Lower leg skin (tissue), 4 donors: Measurements from ENCODE around the gene GMPR. TPM values are rescaled to one million over a fixed set of nuclear protein-coding genes. Genes with fewer than 3 reads are reported as not detected.

ENCODE experiments used
- DNase-seq, 2 donors: peaks; one replicate each; pipeline ENCODE4 v3.0.0-alpha.2; 2019; ENCODE audit warnings: low spot score in 2 of 2
- H3K4me3 ChIP-seq: fragments of 200-600 bp; sonication (generic); 2 replicates; pipeline ENCODE4 v1.5.1; 2017; ENCODE audit warnings: mild to moderate bottlenecking, low read depth; ENCODE audit not compliant: poor library complexity, severe bottlenecking
- CTCF ChIP-seq, 3 donors: fragments of 450-650 bp; IDR thresholded peaks; one replicate each; pipeline ENCODE4 v1.5.1; 2016; ENCODE audit warnings: antibody characterized with exemption in 3 of 3, mild to moderate bottlenecking in 3 of 3, moderate library complexity in 2 of 3
- POLR2A ChIP-seq, 2 donors: fragments of 450-650 bp; IDR thresholded peaks; one replicate each; pipeline ENCODE4 v1.6.1; 2016 to 2017; ENCODE audit warnings: antibody characterized with exemption in 2 of 2, mild to moderate bottlenecking in 1 of 2, moderate library complexity in 1 of 2
- WGBS, 2 donors: methylation state at CpG; one replicate each; pipeline ENCODE4 v1.1.5; 2018; 5-methylcytosine and 5-hydroxymethylcytosine counted together
- intact Hi-C: fragments of 100-400 bp; cut with DNase I; formaldehyde crosslinking; loops from one replicate; pipeline ENCODE4 v1.15.0; 2023; ENCODE audit warnings: low total_unique reads
- total RNA-seq, 4 donors: library from RNA; depleted of rRNA; stranded (reverse); fragments of >200 nt; gene quantifications; one replicate each; pipeline ENCODE4 v1.1.0, GENCODE V29; 2016

The GMPR gene
- total RNA-seq, 4 donors from 2014 or later: 5.2 to 26.7 (median 10.6) TPM

DNA sequence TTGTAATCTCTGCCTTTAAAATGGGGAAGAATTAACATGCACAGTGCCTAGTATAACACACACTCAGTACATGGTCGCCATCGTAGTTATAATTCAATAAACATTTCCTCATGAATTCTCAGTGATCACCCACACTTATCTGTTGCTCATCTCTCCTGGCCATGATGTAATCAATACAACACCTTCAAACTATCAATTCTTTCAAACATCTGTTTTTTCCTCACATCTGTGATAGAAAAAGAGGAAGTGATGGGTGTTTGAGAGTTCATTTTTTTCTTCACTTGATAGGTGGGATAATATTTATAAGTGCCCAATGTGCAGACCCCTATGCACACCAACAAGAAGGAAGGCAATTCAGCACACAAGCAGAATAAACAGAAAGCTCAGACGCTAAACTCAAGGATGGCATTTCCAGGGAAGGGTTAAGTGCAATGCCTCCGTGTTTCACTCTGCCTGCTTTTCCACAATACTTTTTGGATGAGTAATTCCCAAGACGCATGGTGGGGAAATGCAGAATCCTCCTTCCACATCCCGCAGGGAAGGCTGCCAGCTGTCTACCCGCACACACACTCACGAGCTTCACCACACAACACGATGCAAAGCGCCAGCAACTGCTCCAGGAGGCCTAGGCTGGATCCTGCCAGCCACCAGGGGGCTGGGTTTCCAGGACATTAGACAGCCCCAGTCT lies 100.3 kb downstream of the GMPR start:
- 20 to 23% methylated on average over 10 of the region's 10 CpGs for WGBS, 2 donors
- TF ChIP-seq CTCF (IDR thresholded peaks at IDR 0.05) (no peak), POLR2A (IDR thresholded peaks at IDR 0.05) (no peak)
- no peak overlapping the region for H3K4me3 ChIP-seq
- intact Hi-C loops: loop anchor here (10.0 kb wide), 2 partner anchors 66 to 626 kb away; no protein-coding TSS in a partner anchor
- DNase-seq: peak; percentile 80 to 96

- DNase-seq: no peak
- H3K4me3 ChIP-seq: no peak overlapping the region
- TF ChIP-seq CTCF (IDR thresholded peaks at IDR 0.05): no peak
- TF ChIP-seq POLR2A (IDR thresholded peaks at IDR 0.05): no peak
- 29% methylated on average over 3 of the region's 3 CpGs for WGBS, 2 donors
- intact Hi-C loops: loop anchor here (10.0 kb wide), 2 partner anchors 66 to 626 kb away; no protein-coding TSS in a partner anchor
Measured at GRCh38 chr6:16339265-16339587, 100.8 kb downstream of the GMPR start.

DNA sequence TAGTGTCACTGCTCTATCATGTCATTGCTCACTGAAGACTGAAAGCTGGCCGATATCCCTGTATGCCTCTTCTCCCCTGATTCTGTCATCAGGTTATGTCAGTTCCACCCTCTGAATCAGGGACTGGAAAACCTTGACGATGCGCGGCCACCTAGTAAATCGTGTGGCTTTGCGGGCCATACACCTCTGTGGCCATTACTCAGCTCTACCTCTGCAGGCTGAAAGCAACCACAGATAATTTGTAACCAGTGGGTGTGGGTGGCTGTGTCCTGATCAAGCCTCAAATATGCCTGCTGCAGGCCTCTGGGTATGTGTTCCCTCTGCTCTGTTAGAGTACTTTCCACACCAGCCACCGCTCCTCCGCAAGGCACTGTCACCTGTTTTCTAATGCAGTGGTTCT lies 105.2 kb downstream of the GMPR start:
- 90 to 95% methylated on average over 8 of the region's 8 CpGs for WGBS, 2 donors
- TF ChIP-seq CTCF (IDR thresholded peaks at IDR 0.05): no peak
- no peak for TF ChIP-seq POLR2A (IDR thresholded peaks at IDR 0.05)
- intact Hi-C loops: no loop called here
- no peak overlapping the region for H3K4me3 ChIP-seq
- DNase-seq: no peak

DNA sequence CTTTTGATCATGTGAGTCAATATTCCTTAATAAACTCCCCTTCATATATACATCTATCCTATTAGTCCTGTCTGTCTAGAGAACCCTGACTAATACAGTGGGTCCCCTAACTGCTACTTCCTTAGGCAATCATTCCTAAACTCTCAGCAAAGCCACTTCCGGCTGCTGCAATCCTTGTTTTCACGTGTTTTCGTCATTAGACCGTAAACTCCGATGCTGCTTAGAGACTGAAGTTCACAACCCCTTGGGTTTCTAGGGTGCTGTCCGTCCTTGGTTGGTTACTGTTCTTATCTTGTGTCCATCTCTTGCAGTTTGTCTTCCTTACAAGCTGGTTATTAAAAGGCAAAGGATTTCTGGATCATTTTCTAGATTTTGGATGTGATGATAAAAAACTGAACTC lies 106.4 kb downstream of the GMPR start:
- 83 to 85% methylated on average over 6 of the region's 6 CpGs for WGBS, 2 donors
- DNase-seq: no peak

More for the DNA sequence above, 106.4 kb downstream of the GMPR start:
- H3K4me3 ChIP-seq: no peak overlapping the region
- intact Hi-C loops: no loop called here
- no peak for TF ChIP-seq POLR2A (IDR thresholded peaks at IDR 0.05)
- no peak for TF ChIP-seq CTCF (IDR thresholded peaks at IDR 0.05)

Other genes starting within 250 kb of the GMPR start
- 10 to 100 TPM; 35.1 to 49.6 (median 43.8) TPM for gene MYLIP, start 109.5 kb upstream of the GMPR start, total RNA-seq